Fibroblast of skin of back (primary cell): ENCODE measurements around the gene ZMPSTE24.
A peak's percentile ranks its signal among the peaks of the same experiment; 100 is the strongest.
"Not testable (repeated sequence)": the region's sequence is repeated elsewhere in the genome, so short reads cannot be mapped to it uniquely, and the experiment has no call there.

ENCODE experiments used
- DNase-seq: peaks from one replicate; pipeline ENCODE4 v3.0.0-alpha.2; 2013

Gene ZMPSTE24

GRCh38 chr1:40318970-40319621, 61.1 kb downstream of the ZMPSTE24 start:
- no peak for DNase-seq

DNA sequence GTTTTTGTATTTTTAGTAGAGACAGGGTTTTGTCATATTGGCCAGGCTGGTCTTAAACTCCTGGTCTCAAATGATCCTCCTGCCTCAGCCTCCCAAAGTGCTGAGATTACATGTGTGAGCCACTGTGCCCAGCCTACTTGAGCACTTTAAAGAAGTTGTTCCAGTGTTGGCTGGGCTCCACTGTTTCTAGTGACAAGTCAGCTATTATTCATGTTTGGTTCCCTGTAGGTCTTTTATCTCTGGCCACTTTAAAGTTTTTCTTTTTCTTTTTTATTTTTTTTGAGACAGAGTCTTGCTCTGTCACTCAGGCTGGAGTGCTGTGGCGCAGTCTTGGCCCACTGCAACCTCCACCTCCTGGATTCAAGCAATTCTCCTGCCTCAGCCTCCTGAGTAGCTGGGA, 73.4 kb downstream of the ZMPSTE24 start:
- not testable (repeated sequence) for DNase-seq

DNA sequence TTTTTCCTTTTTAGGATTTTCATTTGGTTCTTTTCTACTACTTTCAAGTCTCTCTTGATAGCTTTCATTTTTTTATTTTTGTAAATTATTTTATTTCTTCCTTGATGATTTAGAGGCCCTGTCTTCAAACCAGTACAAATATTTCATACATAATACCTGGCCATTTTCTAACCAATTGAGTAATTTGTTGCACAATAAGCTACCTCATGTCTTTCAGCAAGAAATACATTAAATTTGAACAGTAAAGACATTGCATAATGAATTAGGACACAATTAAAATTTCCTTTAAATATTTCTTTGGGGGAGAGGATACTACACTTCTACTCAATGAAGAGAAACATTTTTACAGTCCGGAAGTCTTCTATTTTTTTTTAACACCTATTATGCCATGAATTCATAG, 74.7 kb downstream of the ZMPSTE24 start:
- DNase-seq: no peak

- DNase-seq: no peak
These were observed 79.4 kb downstream of the ZMPSTE24 start for GRCh38 chr1:40337443-40337842.

DNA sequence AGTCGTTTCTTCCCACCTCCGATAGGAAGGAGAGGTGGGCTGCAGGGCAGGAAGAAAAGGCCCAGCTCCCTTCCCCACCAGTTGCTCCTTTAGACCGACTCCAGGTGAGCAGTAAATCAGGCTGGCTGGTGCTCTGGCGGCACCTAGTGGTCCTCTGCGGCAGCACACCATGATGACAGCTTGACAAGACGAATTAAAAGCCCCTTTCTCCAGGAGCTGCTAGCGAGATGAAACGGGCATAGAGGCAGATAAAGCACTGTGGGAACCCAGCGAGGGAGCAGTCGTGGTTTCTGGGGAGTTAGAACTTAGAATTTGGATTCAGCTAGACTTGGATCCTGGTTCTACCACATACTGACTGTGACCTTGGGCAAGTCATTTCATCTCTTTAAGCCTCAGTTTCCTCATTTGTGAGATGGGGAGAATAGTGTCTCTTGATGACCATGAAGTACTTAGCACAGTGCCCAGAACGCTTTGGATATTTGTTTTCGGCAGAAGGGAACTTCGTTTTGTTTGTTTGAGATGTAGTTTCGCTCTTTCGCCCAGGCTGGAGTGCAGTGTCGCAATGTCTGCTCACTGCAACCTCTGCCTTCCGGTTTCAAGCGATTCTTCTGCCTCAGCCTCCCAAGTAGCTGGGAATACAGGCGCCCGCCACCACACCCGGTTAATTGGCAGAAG, 80.8 kb downstream of the ZMPSTE24 start:
- peak; percentile 68 for DNase-seq

GRCh38 chr1:40339420-40340323, 81.6 kb downstream of the ZMPSTE24 start:
- DNase-seq: no peak

DNA sequence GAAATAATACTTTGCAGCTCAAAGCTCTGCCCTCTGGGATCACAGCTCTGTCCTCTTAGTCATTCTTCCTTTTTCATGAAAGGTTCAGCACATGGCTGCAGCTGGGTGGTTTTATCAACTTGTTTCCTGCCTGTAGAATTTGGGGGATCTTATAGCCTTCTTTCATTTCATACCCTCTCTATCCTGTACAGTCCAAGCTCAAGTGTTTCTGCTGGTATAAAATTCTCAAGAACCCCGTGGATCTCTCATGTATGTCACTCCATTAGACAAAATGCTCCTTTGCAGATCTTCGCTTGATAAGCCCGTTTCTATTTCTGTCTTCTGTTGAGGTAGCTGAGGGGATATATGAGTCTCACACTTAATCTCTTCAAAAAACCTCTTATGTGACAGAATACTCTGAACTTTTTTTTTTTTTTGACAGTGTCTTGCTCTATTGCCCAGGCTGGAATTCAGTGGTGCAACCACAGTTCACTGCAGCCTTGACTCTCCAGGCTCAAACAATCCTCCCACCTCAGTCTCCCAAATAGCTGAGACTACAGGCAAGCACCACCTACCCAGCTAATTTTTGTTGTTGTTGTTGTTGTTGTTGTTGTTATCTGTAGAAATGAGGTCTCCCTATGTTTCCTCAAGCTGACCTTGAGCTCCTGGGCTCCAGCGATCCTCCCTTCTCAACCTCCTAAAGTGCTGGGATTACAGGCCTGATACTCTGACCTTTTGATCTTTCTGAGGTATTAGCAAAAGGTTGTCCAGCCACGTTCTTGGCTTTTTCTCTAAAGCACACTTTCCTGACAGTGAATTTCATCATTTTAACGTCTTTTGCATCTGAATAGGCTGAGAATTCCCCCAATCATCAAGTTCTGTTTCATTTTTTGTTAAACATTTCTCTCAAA, 83.7 kb downstream of the ZMPSTE24 start:
- DNase-seq: no peak

DNA sequence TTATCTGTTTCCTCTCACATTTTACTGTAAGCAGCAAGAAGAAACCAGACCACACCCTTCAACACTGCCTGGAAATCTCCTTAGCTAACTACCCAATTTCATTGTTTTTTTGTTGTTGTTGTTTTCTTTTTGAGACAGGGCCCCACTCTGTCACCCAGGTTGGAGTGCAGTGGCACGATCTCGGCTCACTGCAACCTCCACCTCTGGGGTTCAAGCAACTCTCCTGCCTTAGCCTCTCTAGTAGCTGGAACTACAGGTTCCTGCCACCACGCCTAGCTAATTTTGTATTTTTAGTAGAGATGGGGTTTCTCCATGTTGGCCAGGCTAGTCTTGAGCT, 84.3 kb downstream of the ZMPSTE24 start:
- not testable (repeated sequence) for DNase-seq
